Activated CD8-positive, alpha-beta memory T cell treated with anti-CD3 and anti-CD28 coated beads, Interleukin-2, amount 50 U/mL, for 1 hour (primary cell): ENCODE results near the gene CBX1.
"Not testable (repeated sequence)": the region's sequence is repeated elsewhere in the genome, so short reads cannot be mapped to it uniquely, and the experiment has no call there.

Source experiments
- DNase-seq: peaks from one replicate; pipeline ENCODE4 v3.0.0-alpha.2; 2020; ENCODE audit errors: extremely low read depth

The CBX1 gene

DNA sequence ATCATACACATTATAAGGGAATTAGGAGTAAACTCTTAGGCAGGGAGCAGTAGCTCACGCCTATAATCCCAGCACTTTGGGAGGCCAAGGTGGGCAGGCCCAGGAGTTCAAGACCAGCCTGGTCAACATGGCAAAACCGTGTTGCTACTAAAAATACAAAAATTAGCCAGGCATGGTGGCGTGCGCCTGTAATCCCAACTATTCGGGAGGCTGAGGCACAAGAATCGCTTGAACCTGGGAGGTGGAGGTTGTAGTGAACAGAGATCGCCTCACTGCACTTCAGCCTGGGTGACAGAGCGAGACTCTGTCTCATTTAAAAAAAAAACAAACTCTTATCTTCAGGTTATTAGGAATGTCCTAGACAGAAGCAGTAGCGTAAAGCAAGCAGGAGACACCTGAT is 28.5 kb downstream of the CBX1 start:
- DNase-seq, result not testable (repeated sequence)

DNA sequence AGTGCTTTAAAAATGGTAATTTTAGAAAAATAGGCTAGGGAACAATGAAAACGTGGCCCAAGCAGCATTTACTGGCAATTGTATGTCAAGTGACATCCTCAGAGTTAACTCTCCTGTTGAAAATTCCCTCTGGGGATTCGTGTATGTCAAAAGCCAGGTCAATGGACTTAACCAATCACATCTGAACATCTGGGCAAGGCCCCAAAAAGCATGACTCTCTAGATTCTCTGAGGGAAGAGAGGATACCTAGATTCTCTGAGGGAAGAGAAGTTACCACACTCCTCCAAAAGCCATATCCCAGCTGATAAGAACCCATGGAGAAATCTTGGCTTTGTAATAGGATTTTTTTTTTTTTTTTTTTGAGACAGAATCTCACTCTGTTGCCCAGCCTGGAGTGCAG is 29.6 kb downstream of the CBX1 start:
- no peak for DNase-seq

DNA sequence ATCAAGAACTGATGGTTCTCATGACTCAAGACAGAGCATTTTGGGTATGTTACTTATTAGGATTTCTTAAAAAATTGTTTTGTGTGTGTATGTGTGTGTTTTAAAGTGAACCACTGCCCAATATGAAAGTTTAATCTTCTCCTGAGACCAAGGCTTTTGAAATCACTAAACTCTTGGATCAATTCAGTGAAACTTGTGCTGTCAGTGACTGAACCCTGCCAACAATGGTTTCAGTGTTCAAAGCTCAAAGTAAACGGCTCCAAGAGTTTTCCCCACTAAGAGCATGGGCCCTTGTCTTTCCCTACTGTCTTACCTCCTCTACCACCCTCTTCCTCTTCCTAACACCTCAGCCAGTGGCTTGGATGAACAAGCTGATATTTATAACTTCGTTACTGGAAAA is 31.1 kb downstream of the CBX1 start:
- DNase-seq, result no peak

DNA sequence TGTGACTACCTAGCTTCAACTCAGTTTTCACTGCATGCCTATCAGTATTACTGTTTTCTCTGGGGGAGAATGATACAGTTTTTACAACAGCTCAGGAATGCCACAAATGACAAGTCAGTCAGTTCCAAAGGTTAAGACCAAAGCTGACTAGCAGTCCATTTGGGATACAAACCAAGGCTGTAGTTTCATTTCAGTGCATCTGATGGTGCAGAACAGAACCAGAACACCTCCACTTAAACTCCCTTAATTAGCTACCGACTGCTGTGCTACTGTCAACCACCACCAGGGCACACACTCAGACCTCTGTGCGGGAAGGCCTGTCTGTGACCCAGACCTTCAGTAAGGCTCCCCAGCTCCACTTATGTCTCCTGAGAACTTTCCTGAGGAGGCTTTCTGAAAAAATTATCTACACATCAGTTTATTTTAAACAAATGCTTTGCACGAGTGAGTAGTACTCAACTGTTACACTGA is 32.8 kb downstream of the CBX1 start:
- no peak for DNase-seq

DNA sequence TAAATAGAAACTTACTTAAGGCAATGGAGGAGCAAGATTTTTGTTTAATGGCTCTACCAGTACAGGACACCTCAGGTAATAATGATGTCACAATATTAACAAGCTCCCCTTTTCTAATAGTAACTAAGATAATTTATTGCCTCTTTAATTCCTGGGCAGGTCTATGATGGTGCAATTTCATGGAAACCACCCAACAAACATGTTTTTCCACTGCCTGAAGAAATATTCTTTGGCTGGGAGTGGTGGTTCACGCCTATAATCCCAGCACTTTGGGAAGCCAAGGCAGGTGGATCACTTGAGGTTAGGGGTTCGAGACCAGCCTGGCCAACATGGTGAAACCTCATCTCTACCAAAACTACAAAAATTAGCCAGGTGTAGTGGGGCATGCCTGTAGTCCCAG is 33.5 kb downstream of the CBX1 start:
- DNase-seq, result not testable (repeated sequence)

DNA sequence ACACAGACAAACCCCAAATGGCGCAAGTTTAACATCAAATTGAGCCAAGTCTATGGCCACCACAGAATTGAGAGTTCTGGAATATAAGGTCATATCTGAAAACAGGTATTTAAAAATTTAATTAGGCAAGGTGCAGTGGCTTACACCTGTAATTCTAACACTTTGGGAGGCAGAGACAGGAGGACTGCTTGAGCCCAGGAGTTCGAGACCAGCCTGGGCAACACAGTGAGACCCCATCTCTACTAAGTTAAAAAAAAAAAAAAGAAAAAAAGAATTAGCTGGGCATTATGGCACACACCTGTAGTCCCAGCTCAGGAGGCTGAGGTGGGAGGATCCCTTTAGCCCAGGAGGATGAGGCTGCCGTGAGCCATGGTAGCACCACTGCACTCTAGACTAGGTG is 34.0 kb downstream of the CBX1 start:
- DNase-seq, result no peak

DNA sequence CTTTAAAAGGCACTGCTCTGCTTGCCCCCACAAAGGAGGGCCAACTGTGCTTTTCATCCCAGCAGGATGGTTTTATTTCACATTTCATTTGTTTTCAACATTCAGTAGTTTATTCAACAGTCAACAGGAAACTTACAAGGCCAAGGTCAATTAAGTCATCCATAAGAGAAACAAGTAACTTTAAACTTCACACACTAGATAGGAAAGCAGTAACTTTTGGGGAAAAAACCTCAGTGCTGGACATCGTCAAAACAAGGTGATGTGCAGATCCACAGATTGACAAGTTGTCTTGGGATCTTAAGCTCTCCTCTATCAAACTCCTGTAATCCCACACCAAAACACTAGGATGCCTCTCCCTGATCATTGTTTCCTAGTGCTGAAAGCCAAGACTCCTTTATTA is 34.6 kb downstream of the CBX1 start:
- no peak for DNase-seq

DNA sequence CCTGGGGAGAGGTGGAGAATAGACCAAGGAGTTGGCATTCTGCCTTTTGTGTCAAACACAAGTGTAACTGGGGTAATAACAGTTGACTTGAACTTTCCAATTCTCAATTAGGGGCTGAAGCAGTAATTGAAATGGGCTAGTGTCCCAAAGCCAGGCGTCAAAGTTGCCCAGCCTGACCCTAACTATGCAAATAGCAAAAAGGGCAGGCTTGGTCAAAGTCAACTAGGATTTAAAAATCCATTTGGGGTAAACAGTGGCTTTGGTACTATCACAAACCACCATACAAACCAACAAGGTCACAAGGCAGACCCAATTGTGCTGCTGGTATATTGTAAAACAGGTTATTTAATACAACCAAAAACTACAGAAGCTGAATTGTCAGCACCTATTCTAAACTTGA is 35.1 kb downstream of the CBX1 start:
- no peak for DNase-seq

DNA sequence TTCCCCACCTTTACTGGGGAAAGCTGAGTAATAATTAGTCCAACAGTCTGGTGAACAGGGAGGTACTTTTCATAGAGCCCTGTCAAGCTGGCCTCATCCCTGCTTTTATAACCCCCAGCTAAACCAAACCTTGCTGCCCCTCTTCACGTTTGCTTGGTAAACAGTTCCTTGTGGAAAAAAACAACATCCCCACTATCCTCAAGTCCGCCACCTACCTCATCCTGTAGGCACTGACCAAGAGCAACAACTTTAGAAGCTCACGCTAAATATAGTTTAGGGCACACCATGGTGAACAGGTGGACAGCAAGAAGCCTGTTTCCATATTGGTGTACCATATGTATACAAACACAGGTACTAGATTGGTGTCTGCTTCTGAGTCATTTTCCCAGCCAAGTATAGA is 36.6 kb downstream of the CBX1 start:
- DNase-seq, result no peak

DNA sequence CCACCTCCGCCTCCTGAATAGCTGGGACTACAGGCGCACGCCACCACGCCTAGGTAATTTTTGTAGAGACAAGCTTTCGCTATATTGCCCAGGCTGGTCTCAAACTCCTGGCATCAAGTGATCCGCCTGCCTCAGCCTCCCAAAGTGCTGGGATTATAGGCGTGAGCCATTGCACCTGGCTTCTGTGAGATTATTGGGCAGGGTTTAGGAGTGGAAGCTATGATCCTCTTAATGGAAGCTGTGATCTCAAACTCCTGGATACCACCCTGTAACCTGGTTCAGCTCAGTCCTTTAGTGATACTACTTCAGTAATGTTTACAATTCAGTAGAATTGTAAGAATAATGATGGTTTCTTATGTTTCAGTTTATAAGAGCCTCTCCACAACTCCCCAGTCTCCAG is 39.0 kb downstream of the CBX1 start:
- DNase-seq, result no peak

DNA sequence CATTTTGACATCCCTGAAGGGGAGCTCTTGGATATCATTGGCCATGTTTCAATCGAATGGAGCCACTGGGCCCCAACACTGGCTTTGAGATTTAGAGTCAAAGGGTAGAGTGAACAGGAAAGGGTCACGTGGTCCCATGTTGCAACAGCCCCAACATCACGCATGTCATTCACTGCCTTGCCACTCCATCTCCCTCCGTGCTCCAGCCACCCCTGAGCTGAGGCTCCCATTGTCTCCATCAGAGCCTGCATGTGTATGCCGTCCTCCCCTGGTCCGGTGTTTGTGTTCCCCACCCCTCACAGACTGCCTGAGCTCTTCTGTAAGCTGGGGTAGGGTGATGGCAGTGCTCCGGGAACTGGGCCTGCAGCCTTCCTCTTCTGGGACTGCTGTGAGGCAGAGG is 41.0 kb downstream of the CBX1 start:
- DNase-seq, result no peak

DNA sequence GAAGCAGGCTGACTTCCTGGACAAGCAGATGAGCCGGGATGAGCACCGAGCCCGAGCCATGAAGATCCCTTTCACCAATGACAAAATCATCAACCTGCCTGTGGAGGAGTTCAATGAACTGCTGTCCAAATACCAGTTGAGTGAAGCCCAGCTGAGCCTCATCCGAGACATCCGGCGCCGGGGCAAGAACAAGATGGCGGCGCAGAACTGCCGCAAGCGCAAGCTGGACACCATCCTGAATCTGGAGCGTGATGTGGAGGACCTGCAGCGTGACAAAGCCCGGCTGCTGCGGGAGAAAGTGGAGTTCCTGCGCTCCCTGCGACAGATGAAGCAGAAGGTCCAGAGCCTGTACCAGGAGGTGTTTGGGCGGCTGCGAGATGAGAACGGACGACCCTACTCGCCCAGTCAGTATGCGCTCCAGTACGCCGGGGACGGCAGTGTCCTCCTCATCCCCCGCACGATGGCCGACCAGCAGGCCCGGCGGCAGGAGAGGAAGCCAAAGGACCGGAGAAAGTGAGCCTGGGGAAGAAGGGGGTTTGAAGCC is 42.1 kb downstream of the CBX1 start:
- no peak for DNase-seq

DNA sequence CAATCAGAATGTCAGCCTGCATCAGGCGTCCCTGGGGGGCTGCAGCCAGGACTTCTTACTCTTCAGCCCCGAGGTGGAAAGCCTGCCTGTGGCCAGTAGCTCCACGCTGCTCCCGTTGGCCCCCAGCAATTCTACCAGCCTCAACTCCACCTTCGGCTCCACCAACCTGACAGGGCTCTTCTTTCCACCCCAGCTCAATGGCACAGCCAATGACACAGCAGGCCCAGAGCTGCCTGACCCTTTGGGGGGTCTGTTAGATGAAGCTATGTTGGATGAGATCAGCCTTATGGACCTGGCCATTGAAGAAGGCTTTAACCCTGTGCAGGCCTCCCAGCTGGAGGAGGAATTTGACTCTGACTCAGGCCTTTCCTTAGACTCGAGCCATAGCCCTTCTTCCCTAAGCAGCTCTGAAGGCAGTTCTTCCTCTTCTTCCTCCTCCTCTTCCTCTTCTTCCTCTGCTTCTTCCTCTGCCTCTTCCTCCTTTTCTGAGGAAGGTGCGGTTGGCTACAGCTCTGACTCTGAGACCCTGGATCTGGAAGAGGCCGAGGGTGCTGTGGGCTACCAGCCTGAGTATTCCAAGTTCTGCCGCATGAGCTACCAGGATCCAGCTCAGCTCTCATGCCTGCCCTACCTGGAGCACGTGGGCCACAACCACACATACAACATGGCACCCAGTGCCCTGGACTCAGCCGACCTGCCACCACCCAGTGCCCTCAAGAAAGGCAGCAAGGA is 42.7 kb downstream of the CBX1 start:
- no peak for DNase-seq

DNA sequence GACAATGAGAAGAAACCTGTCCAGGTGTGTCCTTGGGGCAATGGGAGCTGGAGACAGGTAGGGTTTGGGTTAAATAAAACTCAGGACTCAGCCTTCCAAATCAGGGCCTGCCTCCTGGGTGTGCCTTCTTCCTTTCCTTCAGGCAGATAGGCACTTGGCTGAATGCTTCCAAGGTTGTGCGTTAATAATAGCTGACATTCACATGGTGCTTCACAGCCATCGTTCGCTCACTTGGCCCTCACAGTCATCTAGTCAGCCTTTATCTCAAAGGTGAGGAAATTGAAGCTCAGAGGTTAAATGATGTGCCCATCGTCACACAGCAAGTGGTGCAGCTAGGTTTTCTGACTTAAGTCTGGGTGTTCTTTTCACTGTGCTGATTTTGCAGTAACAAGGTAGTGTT is 43.7 kb downstream of the CBX1 start:
- DNase-seq, result no peak

DNA sequence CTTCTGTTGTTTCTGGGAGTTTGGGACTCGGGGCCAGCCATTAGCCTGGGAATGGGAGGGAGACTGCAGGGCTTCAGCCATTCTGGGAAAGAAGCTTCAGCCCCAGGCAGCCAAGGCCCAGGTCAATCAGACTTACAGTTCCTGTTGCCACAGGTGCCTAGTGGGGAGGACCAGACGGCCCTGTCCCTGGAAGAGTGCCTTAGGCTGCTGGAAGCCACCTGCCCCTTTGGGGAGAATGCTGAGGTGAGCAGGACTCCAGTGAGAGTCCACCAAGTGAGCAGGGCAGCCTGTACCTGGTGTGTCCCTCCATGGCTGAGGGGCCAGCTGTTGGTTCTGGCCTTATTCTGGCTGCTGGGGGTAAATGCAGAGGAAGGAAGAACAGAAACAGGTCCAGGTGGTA is 44.4 kb downstream of the CBX1 start:
- no peak for DNase-seq

DNA sequence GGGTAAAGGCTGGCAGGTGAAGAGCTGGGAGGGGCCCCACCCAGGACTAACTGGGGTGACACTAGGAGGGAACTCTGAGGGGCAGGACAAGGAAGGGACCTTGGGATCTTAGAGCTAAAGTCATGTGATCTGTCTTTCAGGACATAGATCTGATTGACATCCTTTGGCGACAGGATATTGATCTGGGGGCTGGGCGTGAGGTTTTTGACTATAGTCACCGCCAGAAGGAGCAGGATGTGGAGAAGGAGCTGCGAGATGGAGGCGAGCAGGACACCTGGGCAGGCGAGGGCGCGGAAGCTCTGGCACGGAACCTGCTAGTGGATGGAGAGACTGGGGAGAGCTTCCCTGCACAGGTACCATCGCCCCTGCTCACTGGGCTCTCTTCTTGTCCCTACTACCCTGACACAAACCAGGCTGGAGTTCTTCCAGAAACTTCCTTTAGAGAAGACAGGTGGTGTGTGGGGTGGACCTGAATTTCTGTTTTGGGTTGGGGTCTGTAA is 45.0 kb downstream of the CBX1 start:
- no peak for DNase-seq

DNA sequence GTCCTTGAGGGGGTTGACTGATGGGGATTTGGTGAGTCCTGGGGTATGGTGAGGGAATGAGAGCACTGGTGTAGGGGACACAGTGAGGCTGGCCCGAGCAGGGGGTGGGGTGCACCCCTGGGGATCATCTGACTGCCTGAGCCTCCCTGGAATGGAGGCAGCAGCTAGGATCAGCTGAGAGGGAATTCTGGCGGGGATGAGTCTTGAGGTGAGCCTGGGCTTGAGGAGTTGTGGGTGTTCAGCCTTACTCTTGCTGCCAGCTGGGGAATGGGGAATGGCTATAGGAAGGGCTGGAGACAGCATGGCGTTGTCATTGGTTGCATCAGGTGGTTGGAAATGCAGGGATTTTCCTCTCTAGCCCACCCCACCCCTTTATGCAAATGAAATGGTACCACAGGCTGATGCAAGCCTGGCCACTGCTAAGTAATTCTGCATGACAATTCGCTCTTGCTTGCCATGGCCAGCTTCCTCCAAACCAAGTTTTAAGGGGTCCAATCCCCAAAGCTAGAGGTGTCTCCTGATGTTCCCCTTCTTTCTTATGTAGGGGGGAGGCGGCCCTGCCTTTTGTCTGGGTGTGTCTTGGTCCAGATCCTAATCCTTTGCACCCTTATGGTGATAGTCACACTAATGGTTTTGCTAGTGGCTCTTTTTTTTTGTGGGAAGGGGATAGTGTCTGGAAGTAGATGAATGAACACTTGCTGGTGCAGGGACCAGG is 45.6 kb downstream of the CBX1 start:
- no peak for DNase-seq

DNA sequence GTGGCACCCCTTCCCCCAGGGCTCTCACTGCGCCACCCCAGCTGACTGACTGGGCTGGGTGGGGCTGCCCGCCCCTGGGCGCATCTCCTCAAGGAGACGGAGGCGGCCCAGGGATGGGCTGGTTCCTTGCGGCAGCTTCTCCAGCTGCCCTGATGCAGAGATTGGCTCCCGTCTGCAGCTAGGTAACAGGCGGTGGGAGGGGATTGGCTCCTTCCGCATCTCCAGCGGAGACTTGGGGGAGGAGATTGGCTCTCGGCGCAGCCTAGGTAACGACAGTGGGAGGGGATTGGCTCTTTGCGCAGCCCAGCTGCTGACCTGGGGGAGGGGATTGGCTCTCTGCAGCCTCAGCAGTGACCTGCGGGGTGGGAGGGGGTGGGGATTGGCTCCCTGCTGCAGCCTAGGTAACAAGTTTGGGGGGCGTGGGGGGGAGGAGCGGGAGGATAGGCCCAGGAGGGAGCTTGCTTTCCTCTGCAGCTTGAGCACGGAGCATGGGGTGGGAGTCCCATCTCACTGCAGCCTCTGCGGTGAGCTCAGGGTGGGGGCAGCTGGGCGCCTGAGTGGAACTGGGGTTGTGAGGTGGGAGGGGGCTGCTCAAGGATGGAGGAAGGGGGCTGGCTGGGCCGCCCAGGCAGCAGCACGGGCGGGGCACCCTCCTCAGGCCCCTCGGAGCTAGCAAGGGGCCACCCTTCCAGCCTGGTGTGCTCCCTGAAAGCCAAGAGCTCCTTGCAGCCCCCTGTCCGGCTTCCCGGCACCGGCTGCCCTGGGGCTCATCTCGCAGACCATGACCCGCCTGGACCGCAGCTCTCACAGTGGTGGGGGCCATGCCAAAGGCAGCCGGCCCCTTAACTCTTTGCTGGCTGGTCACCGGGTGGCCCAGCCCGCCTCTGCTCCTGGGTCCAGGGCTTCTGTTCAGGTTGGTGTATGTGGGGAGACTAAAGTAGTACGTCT is 46.8 kb downstream of the CBX1 start:
- no peak for DNase-seq

DNA sequence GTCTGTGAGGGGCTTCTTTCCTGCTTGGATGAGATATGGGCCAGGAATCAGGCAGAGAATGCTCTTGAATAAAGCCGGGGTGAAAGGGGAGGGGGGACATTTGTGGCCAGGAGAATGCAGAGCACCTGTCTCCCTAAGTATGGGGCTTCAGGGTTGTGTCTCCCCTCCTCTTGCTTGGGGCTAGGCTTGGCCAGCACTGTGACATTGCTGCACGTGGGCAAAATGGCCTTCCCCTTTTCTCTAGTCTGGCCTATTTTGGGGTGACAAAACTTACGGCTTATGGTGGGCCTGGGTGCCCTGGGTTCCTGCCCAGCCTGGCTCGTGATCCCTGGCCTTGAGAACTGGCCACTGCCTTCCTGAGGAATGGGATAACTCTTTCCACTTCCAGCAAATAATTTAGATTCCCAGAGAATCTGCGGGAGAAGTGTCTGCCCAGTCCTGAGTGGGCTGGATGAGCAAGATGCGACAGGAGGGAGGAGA is 47.5 kb downstream of the CBX1 start:
- no peak for DNase-seq

DNA sequence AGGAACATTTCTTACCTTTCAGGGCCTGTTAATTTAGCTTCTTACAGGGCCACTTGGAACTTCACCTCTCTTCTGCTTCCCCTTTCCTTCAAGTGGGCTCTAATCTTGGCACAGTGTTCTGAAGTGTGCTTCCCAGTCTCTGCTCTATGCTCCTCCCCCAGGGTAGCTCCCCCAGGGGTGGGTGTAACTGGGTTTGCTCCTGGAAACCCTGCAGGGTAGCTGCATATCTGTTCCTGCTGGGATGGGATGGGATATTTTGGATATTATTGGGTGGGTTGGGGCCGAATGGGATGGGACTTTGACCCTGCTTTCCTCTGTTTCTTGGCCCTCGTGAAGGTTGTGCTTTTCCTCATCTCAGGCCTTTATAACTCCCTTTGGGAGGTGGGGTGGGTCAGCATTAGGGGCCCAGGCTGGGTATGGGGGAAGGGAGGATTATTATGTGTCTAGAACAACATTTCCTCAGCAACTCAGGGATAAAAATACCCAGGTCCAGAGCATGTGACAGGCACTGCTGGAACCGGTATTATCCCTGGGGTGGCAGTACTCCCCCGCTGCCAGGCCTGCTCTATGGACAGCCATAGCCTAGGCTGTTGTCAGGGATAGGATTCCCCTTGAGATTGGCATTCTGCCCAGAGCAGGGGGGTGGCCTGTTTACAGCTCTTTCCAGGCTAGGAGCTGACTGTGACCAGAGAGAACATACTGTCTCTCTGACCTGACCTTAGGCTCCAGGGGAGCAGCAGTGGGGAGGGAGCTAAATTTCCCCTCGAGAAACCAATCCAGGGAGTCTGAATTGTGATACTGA is 48.1 kb downstream of the CBX1 start:
- DNase-seq, result no peak
